B cell (primary cell): ENCODE results near the gene ZNF134.

Experiments used
- CTCF ChIP-seq: fragments of 200-600 bp; IDR thresholded peaks from one replicate; pipeline ENCODE4 v1.8.0; 2022; ENCODE audit warnings: antibody characterized with exemption, mild to moderate bottlenecking
- EZH2 ChIP-seq: IDR thresholded peaks from 2 replicates; pipeline ENCODE4 v1.6.1; 2012; ENCODE audit warnings: borderline replicate concordance, low read depth, mild to moderate bottlenecking, moderate library complexity, low read length; ENCODE audit not compliant: insufficient read depth, poor library complexity, severe bottlenecking

DNA sequence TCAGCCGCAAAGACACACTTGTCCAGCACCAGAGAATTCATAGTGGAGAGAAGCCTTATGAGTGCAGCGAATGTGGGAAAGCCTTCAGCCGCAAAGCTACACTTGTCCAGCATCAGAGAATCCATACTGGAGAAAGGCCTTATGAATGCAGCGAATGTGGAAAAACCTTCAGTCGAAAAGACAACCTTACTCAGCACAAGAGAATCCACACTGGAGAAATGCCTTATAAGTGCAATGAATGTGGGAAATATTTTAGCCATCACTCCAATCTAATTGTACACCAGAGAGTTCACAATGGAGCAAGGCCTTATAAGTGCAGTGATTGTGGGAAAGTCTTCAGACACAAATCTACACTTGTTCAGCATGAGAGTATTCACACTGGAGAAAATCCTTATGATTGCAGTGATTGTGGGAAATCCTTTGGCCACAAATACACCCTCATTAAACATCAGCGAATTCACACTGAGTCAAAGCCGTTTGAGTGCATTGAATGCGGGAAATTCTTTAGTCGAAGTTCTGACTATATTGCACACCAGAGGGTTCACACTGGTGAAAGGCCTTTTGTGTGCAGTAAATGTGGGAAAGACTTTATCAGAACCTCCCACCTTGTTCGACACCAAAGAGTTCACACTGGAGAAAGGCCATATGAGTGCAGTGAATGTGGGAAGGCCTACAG lies 6.8 kb downstream of the ZNF134 start:
- TF ChIP-seq CTCF, result no peak
- TF ChIP-seq EZH2, result no peak
